Chondrocyte (in vitro differentiated cells): ENCODE measurements around the gene KRTAP10-7. TPM values are rescaled to one million over a fixed set of nuclear protein-coding genes. Genes with fewer than 3 reads are reported as not detected.

Source experiments
- total RNA-seq: library from RNA; stranded (reverse); gene quantifications from 3 replicates; pipeline ENCODE4 v1.2.1, GENCODE V29; 2021

KRTAP10-7 gene
- total RNA-seq, 1 donor from 2014 or later: not detected

Other genes starting within 250 kb of the KRTAP10-7 start
- gene TRPM2, start 247.0 kb upstream of the KRTAP10-7 start, total RNA-seq: 0.21 to 0.32 TPM in 2 of 3 replicates, not detected in the other
- gene LRRC3, start 145.1 kb upstream of the KRTAP10-7 start, total RNA-seq: 3.3 to 8.0 TPM (median 7.4 TPM) in 3 replicates
- gene KRTAP10-1, start 60.4 kb upstream of the KRTAP10-7 start, total RNA-seq: not detected in 3 replicates
- not detected in 3 replicates for gene KRTAP10-2, start 49.1 kb upstream of the KRTAP10-7 start, total RNA-seq
- not detected in 3 replicates for gene KRTAP10-3, start 41.8 kb upstream of the KRTAP10-7 start, total RNA-seq
- not detected in 3 replicates for gene KRTAP10-4, start 26.9 kb upstream of the KRTAP10-7 start, total RNA-seq
- gene KRTAP10-5, start 20.0 kb upstream of the KRTAP10-7 start, total RNA-seq: not detected in 3 replicates
- gene KRTAP10-6, start 8.1 kb upstream of the KRTAP10-7 start, total RNA-seq: not detected in 3 replicates
- gene KRTAP10-8, start 11.5 kb downstream of the KRTAP10-7 start, total RNA-seq: not detected in 3 replicates
- not detected in 3 replicates for gene KRTAP10-9, start 26.5 kb downstream of the KRTAP10-7 start, total RNA-seq
- gene KRTAP10-10, start 36.8 kb downstream of the KRTAP10-7 start, total RNA-seq: not detected in 3 replicates
- not detected in 3 replicates for gene KRTAP10-11, start 45.8 kb downstream of the KRTAP10-7 start, total RNA-seq
- gene KRTAP12-4, start 54.1 kb downstream of the KRTAP10-7 start, total RNA-seq: not detected in 3 replicates
- gene KRTAP12-3, start 57.3 kb downstream of the KRTAP10-7 start, total RNA-seq: not detected in 3 replicates
- gene KRTAP12-2, start 66.3 kb downstream of the KRTAP10-7 start, total RNA-seq: not detected in 3 replicates
- gene KRTAP12-1, start 81.6 kb downstream of the KRTAP10-7 start, total RNA-seq: not detected in 3 replicates
- not detected in 3 replicates for gene KRTAP10-12, start 96.6 kb downstream of the KRTAP10-7 start, total RNA-seq
- 0.15 to 0.38 TPM in 2 of 3 replicates, not detected in the other for gene TSPEAR, start 111.0 kb downstream of the KRTAP10-7 start, total RNA-seq
- 48.5 to 75.5 TPM (median 54.8 TPM) in 3 replicates for gene UBE2G2, start 201.2 kb downstream of the KRTAP10-7 start, total RNA-seq
- gene SUMO3, start 217.5 kb downstream of the KRTAP10-7 start, total RNA-seq: 51.3 to 60.3 TPM (median 52.3 TPM) in 3 replicates